HL-60/S4 treated with phorbol 12-myristate 13-acetate at 8.2 ng/mL for 4 days and 3 days (cell line): ENCODE data around the gene AK3.
"Not testable (repeated sequence)": the region's sequence is repeated elsewhere in the genome, so short reads cannot be mapped to it uniquely, and the experiment has no call there.

ENCODE experiments used
- in situ Hi-C: fragments of 300-500 bp; cut with MboI; formaldehyde crosslinking; loops from 2 replicates; pipeline ENCODE4 v1.15.0; 2022; ENCODE audit warnings: low sequenced_read_pairs

AK3 gene

DNA sequence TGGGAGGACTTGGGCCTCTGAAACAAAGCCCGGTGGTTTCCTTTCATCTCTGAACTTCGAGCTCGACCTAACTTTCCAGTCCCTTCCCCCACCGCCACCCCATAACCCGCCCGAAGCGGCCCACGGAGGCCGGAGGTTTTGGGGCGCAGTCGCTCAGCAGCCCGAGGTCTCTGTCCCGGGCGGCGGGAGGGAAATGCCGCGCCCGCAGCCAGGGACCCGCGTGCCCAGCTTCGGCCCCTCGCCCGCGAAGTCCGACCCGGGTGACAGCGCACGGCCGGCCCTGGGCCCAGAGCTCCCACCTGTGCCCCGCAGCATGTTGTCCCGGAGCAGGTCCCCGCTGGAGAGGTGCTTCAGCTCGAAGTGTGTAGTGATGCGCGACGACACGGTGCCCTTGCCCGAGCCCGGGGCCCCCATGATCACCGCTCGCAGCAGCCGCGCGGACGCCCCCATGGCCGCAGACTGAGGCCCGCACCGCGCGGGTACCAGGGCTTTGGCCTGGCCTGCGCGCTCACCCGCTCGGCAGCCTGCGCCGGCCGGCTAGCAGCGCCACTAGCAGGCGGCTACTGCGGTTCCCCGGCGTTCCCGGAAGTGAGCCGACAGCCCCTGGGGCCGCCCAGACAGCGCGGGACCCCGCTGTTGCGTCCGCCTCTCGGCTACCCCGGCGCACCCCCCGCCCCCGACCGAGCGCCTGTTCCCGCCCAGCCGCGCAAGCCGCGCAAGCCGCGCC lies at the start of gene AK3:
Gene AK3, minus strand, starts transcription at position 565 of the 727 bp plus-strand sequence. Its CDS starts 115 bp downstream, at position 450.
- in situ Hi-C loops = no loop called here

DNA sequence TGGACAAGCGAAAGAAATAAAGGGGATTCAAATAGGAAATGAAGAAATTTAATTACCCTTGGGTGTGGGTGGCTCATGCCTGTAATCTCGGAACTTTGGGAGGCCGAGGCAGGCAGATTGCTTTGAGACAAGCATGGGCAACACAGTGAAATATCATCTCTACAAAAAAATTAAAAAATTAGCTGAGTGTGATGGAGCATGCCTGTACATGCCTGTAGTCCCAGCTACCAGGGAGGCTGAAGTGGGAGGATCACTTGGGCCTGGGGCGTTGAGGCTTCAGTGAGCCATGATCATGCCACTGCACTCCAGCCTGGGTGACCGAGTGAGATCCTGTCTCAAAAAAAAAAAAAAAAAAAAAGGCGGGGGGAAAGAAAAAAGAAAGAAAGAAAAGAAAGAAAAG lies 47.7 kb upstream of the AK3 start:
- in situ Hi-C loops = no loop called here

DNA sequence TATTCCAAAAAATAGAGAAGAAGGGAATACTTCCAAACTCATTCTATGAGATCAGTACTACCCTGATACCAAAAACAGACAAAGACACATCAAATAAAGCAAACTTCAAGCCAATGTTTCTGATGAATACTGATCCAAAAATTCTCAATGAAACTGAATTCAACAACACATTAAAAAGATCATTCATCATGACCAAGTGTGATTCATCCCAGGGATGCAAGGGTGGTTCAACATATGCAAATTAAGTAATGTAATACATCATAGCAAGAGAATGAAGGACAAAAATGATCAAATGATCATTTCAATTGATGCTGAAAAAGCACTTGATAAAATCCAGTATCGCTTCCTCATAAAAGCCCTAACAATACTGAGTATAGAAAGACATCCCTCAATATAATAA lies 46.9 kb upstream of the AK3 start:
- in situ Hi-C loops = no loop called here

DNA sequence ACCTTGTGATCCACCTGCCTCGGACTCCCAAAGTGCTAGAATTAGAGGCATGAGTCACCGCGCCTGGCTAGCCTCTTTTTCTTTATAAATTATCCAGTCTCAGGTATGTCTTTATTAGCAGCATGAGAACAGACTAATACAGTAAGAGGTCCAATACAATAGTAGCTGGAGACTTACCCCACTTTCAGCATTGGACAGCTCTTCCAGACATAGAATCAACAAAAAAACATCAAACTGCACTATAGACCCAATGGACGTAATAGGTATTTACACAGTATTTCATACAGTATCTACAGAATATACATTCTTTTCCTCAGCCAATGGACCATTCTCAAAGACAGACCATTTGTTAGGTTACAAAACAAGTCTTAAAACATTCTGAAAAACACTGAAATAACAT lies 45.6 kb upstream of the AK3 start:
- in situ Hi-C loops = no loop called here

DNA sequence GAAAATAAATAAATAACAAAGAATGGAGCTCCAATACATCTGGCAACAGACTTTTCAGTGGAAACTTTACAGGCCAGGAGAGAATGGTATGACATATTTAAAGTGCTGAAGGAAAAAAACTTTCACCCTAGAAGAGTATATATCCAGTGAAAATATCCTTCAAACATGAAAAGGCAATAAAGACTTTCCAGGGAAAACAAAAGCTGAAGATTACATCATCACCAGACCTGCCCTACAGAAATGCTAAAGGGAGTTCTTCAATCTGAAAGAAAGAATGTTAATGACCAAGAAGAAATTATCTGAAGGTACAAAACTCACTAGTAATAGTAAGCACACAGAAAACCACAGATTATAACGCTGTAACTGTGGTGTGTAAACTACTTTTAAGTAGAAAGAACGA lies 43.4 kb upstream of the AK3 start:
- in situ Hi-C loops = no loop called here

DNA sequence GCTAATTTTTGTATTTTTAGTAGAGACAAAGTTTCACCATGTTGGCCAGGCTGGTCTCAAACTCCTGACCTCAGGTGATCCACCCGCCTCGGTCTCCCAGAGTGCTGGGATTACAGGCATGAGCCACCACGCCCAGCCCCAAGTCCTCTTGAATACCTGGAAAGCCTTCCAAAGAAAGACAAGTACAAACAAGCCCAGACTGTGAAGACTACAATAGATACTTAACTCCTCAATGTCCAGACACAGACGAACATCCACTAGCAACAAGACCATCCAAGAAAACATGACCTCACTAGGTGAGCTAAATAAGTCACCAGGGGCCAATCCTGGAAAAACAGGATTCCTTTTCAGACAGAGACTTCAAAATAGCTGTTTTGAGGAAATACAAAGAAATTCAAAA lies 42.2 kb upstream of the AK3 start:
- in situ Hi-C loops = not testable (repeated sequence)

DNA sequence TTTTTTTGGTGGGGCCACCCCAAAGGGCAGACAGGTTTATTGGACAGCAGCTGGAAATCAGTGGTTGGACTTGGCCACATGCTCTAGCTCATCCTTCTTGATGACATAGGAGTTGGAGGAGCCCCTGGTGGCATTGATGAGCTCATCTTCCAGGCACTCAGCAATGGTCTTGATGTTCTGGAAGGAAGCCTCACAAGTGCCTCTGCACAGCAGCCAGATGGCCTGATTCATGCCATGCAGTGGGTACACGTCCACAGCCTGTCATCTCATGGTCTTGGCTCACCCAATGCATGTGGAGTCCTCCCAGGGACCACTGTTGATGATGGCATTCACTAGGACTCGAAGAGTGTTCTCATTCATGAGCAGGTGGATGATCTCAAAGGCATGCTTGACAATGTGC lies 40.4 kb upstream of the AK3 start:
- in situ Hi-C loops = no loop called here

DNA sequence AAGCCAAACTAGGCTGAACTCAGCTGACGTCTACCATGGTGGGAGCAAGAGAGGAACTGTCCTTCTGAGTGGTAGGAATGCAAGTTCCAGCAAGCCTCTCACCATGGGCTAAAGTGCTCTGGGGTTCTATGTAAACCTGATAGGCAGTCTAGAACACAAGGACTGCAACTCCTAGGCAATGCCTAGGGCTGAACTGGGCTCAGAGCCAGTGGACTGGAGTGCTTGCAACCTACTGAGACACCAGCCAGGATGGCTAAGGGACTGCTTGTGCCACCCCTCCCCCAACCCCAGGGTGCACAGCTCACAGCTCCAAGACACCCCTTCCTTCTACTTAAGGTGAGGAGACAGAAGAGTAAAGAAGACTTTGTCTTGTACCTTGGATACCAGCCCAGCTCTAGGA lies 39.6 kb upstream of the AK3 start:
- in situ Hi-C loops = no loop called here

DNA sequence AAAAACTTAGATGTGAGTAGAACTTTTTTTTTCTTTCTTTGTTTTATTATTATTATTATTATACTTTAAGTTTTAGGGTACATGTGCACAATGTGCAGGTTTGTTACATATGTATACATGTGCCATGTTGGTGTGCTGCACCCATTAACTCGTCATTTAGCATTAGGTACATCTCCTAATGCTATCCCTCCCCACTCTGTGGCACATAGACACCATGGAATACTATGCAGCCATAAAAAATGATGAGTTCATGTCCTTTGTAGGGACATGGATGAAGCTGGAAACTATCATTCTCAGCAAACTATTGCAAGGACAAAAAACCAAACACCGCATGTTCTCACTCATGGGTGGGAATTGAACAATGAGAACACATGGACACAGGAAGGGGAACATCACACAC lies 34.0 kb upstream of the AK3 start:
- in situ Hi-C loops = loop anchor here (25.0 kb wide), 1 partner anchor 212 kb away; the partner anchor contains the start of gene JAK2

DNA sequence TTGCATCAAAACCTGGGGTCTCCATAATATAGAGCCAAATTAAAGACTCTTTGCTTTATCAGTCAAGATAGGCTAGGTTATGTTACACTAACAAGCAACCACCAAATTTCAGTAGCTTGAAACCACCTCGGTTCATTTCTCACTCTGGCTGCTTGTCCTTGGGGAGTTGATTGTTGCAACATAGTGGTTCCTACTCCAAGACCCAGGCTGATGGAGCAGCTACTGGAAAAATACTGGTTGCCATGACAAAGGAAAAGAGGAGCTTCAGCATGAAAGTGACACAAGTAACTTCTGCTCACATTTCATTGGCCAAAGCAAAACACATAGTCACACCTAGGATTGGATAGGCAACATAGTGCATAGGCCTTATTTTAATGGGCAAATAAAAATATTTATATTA lies 33.2 kb upstream of the AK3 start:
- in situ Hi-C loops = loop anchor here (25.0 kb wide), 1 partner anchor 213 kb away; the partner anchor contains the start of gene JAK2

DNA sequence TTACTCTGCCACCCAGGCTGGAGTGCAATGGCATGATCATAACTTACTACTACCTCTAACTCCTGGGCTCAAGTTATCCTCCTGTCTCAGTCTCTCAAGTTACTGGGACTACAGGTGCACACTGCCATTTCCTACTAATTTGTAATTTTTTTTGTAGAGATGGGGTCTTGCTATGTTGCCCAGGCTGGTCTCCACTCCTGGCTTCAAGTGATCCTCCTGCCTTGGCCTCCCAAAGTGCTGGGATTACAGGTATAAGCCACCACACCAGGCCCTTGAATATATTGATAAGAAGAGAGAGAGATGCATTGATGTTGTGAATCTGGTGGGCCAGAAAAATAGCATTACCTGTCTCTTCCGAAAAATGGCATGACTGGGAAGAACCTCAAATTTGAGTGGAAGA lies 30.8 kb upstream of the AK3 start:
- in situ Hi-C loops = loop anchor here (25.0 kb wide), 1 partner anchor 216 kb away; the partner anchor contains the start of gene JAK2

DNA sequence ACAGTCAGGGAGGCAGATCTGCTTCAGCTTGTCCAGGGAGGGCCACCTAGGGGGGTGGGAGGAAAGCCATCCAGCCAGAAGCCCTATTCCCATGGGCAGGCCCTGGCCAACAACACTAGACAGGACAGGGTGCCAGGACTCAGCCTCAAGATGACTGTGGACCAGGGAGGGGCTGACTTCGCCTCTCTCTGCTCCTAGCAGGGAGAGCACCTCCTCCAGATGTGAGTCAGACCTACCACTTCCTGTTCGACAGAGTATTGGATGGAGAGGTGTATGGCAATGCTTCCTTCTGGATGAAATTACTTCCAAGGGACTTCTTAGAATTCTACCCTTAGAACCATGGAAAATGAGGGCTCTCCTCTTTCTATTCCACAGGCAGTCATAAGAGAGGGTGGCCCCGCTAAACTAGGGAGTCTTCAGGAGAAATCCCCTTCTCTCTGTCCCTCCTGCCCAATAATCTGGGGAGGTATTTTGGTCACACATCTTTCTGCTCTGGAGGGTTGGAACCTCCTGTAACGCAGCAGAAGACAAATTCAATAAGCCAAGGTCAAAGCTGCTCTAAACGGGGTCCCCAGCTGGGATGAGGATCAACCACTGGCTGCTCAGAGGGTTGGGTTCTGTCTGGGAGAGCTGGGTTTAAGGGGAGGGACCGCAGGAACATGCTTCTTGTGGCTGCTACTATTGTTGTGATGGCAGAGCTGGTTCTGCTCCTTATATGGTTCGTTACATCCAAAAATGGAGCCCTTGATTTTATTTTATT lies 28.5 kb upstream of the AK3 start:
- in situ Hi-C loops = loop anchor here (25.0 kb wide), 1 partner anchor 218 kb away; the partner anchor contains the start of gene JAK2

DNA sequence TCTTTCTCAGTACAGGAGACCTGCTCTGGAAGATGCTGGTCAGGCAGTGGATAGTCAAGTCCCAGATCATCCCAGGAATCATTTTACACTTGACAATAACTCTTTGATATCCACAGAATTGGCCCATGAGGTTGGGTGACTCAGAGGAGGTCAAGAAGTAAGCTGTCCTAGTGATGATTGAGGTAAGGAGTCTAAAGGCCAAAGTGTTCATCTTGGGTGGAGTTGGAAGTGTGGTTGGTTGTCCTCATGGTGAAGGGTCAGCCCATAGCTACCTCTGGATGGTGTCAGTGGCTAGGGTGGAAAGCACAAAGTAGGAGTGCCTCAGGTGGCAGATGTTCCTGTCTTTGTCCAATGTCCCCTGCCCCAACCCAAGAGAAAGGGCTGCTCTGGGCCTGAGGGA lies 27.7 kb upstream of the AK3 start:
- in situ Hi-C loops = loop anchor here (25.0 kb wide), 1 partner anchor 219 kb away; the partner anchor contains the start of gene JAK2

DNA sequence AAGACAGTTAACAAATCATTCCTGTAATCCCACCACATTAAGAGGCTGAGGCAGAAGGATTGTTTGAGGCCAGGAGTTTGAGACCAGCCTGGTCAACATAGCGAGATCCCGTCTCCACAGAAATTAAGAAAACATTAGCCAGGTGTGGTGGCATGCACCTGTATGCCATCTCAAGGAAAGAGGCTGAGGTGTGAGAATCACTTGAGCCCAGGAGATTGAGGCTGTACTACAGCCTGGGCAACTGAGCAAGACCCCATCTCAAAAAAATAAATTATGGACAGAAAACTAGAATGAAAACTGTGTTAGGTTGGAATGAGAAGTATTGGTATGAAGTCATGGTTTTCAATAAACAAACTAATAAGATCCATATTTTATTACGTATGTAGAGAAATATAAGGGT lies 23.0 kb upstream of the AK3 start:
- in situ Hi-C loops = loop anchor here (25.0 kb wide), 1 partner anchor 223 kb away; the partner anchor contains the start of gene JAK2

DNA sequence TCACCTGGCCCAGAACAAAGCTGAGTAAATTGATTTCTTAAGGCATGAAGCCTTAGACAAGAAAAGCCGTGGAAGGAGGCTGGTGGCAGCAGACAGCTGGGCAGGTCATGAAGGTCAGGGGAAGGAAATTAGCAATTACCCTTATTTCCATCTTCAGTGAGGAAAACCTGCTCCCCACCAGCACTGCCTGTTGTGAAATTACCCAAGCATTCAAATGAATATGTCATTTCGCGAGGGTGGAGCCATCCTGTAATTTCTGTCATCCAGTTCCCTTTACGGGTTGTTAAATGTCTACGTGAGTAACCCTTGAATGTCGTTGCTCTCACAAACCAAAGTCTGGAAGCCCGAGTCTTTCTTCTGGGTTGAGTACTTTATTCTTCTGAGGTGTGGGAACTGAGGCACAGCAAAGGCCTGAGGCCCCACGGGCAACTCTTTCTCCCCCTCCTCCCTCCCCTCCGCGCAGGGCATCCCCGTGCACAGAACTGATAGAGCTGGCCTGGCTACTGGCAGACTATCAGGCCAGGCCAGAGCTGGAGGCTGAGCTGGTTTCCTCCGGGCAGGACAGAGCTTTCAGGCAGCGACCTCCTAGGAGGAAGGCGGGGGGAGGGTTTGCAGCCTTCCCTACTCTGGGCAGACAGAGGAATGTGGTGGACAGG lies 22.0 kb upstream of the AK3 start:
- in situ Hi-C loops = loop anchor here (25.0 kb wide), 1 partner anchor 224 kb away; the partner anchor contains the start of gene JAK2

DNA sequence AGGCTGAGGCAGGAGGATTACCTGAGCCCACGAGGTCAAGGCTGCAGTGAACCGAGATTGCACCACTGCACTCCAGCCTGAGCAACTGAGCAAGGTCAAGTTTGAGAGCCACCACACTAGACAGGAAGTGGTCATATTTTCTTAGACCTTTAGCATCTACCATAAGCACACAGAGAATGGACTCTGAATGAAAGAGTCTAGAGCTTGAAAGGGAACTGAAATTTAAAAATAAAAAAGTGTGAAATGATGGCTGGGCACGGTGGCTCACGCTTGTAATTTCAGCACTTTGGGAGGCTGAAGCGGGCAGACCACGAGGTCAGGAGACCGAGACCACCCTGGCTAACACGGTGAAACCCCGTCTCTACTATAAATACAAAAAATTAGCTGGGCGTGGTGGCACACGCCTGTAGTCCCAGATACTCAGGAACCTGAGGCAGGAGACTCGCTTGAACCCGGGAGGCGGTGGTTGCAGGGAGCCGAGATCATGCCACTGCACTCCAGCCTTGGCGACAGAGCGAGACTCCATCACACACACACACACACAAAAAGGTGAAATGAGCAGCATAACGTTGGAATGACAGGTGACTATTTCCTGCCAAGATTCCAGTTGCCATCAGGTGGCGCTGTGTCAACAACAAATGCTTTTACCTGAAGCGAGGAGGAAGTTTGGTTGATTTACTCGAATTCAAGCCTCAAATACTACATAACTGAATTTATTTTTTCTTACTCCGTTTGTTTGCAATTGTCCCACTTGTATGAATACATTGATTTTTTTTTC lies 21.3 kb upstream of the AK3 start:
- in situ Hi-C loops = loop anchor here (25.0 kb wide), 1 partner anchor 225 kb away; the partner anchor contains the start of gene JAK2

DNA sequence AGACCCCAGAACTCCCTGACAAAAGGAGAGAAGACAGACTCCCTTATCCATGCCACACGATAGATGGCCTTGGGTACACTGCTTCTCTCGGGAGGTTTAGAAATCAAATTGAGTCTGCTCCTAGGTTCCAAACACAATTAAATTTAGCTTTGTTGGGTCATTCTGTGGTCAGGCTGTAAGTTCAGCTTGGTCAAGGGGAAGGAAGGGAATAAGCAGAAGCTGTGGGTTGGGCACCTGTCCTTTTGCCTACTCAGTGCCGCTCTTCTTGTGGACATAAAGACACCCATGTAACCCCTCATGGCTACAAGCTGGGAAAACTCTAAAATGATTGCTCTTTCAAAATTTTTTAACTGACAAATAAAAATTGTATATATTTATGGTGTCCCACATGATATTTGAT lies 19.1 kb upstream of the AK3 start:
- in situ Hi-C loops = loop anchor here (25.0 kb wide), 1 partner anchor 227 kb away; the partner anchor contains the start of gene JAK2

DNA sequence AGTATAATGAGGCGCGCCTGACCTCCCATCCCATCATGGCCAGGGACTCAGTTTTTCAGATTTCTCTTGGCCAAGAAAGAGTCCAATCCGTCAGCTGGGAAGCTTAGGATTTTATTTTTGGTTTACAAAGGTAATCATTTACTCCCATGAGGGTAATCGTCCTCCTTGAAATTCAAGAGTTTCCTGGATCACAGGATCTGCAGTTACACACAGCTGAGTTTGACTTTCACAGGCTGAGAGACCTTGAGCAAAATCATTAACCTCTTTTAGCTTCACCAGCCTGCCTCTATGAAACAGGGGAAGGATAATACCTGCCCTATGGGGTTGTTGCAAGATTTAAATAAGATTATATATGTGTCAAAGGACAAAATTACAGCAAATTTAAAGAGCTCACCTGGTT lies 15.4 kb upstream of the AK3 start:
- in situ Hi-C loops = loop anchor here (10.0 to 25.0 kb wide), 2 partner anchors 231 to 678 kb away; partner anchors contain the start of genes JAK2 and PLGRKT

DNA sequence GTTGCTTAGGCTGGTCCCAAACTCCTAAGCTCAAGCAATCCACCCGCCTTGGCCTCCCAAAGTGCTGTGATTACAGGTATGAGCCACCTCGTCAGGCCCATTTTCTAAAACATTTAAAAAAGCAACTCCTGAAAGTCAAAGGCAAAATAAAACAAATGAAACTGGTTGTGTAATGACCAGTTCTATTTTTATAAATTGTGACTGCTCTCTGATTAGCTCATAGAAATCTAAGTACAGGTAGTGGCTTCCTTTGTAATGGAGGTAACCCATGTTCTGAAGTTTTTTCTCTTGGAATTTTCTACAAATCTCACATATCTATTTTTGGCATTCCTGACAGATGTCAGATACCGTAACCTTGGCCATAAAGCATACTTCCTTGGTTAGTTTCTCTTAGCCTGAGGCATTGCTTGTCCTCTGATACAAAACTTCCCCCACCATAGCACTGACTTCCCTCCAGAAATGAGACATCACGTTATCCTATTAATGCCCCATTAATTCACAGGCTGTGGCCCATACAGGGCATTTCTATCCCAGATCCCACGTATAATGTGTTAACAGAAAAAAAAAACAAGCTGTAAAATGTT lies 14.1 kb upstream of the AK3 start:
- in situ Hi-C loops = loop anchor here (10.0 to 25.0 kb wide), 2 partner anchors 232 to 680 kb away; partner anchors contain the start of genes JAK2 and PLGRKT

DNA sequence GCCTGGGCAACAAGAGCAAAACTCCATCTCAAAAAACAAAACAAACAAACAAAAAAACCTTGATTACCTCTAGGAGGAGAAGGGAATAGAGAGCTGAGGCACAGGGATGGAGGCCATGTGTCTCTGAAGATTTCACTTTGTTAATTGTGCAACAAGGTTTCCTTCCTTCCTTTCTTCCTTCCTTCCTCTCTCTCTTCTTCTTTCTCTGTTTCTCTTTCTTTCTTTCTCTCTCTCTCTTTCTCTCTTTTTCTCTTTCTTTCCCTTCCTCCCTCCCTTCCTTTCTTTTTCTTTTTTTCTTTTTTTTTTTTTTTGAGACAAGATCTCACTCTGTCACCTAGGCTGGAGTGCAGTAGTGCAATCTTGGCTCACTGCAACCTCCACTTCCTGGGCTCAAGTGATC lies 13.5 kb upstream of the AK3 start:
- in situ Hi-C loops = loop anchor here (10.0 to 25.0 kb wide), 2 partner anchors 233 to 680 kb away; partner anchors contain the start of genes JAK2 and PLGRKT
